Measurements from ENCODE around the gene B3GALT4.

B3GALT4 gene

DNA sequence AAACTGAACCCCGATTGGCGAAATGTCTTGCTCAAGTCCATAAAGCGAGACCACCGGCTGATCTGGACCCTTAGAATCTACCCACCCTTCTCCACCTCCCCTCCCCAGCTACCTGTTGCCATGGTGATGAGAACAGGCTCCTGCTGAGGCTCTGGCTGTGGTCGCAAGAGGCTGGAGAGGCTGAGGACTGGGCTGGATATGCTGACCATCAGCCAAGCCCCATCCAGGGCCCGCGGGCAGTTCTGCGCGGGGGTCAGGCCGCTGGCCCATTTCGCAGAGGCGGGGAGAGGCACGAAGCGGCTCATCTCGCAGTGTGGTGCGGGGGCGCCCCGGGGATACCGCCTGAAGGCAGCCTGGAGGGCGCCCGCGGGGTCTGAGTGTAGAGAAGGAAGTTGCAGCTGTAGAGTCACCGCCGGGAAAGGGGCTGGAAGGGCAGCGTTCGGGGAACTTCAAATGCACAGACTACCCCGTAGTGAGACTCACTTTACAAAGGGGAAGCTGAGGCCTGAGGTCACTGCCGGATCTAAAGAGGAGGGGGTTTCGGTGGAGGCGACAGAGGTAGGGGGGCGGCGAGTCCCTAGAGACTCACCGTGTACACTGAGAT is 36.3 kb downstream of the B3GALT4 start:
- no peak overlapping the region for H2BK120ac ChIP-seq (ENCODE audit: low read depth, low read length)
- no peak overlapping the region for H2AK5ac ChIP-seq (ENCODE audit: low read length)
- H4K5ac ChIP-seq (ENCODE audit: low read length) = no peak overlapping the region
- peak; percentile 75 for DNase-seq
- peak overlapping the region; percentile 91 for H3K56ac ChIP-seq (ENCODE audit: low read length)
- H3K23ac ChIP-seq (ENCODE audit: low read length) = peak overlapping the region; percentile 7
- peak overlapping the region; percentile 63 for H3K4me2 ChIP-seq (ENCODE audit: low read length)
- H3K9ac ChIP-seq (ENCODE audit: low read length) = peak overlapping the region; percentile 62
- H3K79me1 ChIP-seq (ENCODE audit: low read length) = no peaks in the 10 kb centered on the region
- whole genome bisulfite sequencing (ENCODE audit: extremely low coverage, insufficient coverage, low lambda C conversion rate) = no CpG with 5 or more reads among the region's 33 CpGs
- H3K27ac ChIP-seq (ENCODE audit: low read depth, low read length) = no peak overlapping the region
- no peaks in the 10 kb centered on the region for H3K79me2 ChIP-seq (ENCODE audit: control insufficient read depth, insufficient read depth, low read length)
- no peak overlapping the region for H3K4ac ChIP-seq (ENCODE audit: low read depth, low read length)
- H3K4me3 ChIP-seq (ENCODE audit: low read length) = peak overlapping the region; percentile 35
- H4K8ac ChIP-seq (ENCODE audit: low read depth, low read length) = no peak overlapping the region
- peak overlapping the region; percentile 1 for H3K18ac ChIP-seq (ENCODE audit: low read length)
- peaks cover 2% of the 10 kb centered on the region for H3K4me1 ChIP-seq (ENCODE audit: control insufficient read depth, low read depth, low read length)
- H2BK5ac ChIP-seq (ENCODE audit: low read length) = no peak overlapping the region
- H2BK15ac ChIP-seq (replicated peaks; ENCODE audit: low read depth) = no peak overlapping the region
- no peaks in the 10 kb centered on the region for H3K36me3 ChIP-seq (ENCODE audit: control insufficient read depth, insufficient read depth, low read length)
- no peaks in the 10 kb centered on the region for H3K27me3 ChIP-seq (ENCODE audit: insufficient read depth, low read length, poor library complexity)

DNA sequence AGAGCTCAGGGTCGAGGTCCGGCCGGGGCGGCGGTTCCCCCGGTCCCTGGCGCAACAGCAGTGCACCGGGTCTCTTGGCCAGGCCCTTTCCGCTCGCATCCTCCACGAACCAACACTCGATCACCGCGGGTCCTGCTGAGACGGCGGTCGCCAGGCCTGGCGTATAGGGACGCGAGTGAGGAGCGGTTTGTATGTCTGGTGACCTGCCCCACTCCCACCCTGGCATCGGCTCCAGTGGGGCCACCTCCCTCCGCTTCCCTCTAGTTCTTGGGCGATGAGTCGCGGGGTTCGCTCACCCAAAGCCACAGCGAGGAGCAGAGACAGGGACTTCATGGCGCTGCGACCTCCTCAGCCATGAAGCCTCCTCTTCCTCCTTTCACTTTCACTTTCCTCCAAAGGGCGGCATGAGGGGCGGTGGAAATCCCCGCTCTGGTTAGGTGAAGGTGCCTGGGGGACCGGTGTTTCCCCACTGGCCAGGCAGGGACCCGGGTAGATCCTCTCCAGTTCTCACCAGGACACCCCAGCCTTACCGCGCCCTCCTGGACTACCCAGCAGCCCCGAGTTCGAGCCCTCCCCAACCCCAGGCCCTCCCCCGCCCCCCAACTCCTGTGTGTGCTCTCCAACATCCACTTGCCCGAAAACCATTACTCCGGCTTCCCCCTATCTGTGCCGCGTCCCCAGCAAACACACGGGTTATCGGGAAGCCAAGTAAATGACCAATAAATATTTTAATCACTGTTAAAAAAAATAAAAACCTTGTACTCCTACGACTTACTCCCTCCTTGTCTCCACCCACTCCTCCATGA is 37.0 kb downstream of the B3GALT4 start, which contains the start of gene TAPBP:
Gene TAPBP (minus strand): TSS at position 370 of the 806 bp plus-strand sequence. CDS start 37 bp downstream, at position 333.
- no peaks in the 10 kb centered on the region for H3K79me2 ChIP-seq (ENCODE audit: control insufficient read depth, insufficient read depth, low read length)
- no peak within 1 kb of the TSS for H2AK5ac ChIP-seq (ENCODE audit: low read length)
- H3K4ac ChIP-seq (ENCODE audit: low read depth, low read length) = no peak within 1 kb of the TSS
- H3K79me1 ChIP-seq (ENCODE audit: low read length) = no peaks in the 10 kb centered on the region
- H3K18ac ChIP-seq (ENCODE audit: low read length) = peak within 1 kb of the TSS; percentile 1
- H3K36me3 ChIP-seq (ENCODE audit: control insufficient read depth, insufficient read depth, low read length) = no peaks in the 10 kb centered on the region
- H3K27me3 ChIP-seq (ENCODE audit: insufficient read depth, low read length, poor library complexity) = no peaks in the 10 kb centered on the region
- H3K56ac ChIP-seq (ENCODE audit: low read length) = peak within 1 kb of the TSS; percentile 91
- H3K4me1 ChIP-seq (ENCODE audit: control insufficient read depth, low read depth, low read length) = peaks cover 2% of the 10 kb centered on the region
- WGBS (ENCODE audit: extremely low coverage, insufficient coverage, low lambda C conversion rate) = no CpG with 5 or more reads among the region's 47 CpGs
- H4K5ac ChIP-seq (ENCODE audit: low read length) = no peak within 1 kb of the TSS
- peak within 1 kb of the TSS; percentile 7 for H3K23ac ChIP-seq (ENCODE audit: low read length)
- H3K4me3 ChIP-seq (ENCODE audit: low read length) = peak within 1 kb of the TSS; percentile 35
- H3K4me2 ChIP-seq (ENCODE audit: low read length) = peak within 1 kb of the TSS; percentile 63
- no peak within 1 kb of the TSS for H3K27ac ChIP-seq (ENCODE audit: low read depth, low read length)
- H3K9ac ChIP-seq (ENCODE audit: low read length) = peak within 1 kb of the TSS; percentile 62
- DNase-seq = peak; percentile 55
- no peak within 1 kb of the TSS for H2BK5ac ChIP-seq (ENCODE audit: low read length)
- H4K8ac ChIP-seq (ENCODE audit: low read depth, low read length) = no peak within 1 kb of the TSS
- H2BK15ac ChIP-seq (replicated peaks; ENCODE audit: low read depth) = no peak within 1 kb of the TSS
- no peak within 1 kb of the TSS for H2BK120ac ChIP-seq (ENCODE audit: low read depth, low read length)

DNA sequence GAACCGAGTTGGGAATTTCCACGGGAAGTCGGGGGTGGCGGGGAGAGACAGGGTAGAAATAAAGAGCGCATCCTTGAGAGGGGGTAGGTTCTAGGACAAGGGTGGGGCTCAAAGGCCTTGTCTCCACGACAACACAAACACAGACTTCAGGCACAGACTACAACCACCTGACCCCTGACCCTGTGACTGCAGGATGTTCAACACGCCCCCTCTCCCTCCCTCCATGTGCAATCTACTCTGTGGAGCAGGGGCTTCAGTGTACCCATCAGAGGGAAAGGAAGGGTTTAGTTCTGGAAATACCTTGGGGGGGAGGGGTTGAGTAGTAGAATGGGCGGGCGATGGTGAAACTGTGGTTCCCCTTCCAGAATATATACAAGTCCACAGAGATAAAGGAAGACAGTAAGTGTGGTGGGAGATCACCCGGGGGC is 37.6 kb downstream of the B3GALT4 start:
- H3K27ac ChIP-seq (ENCODE audit: low read depth, low read length) = no peak overlapping the region
- no peak overlapping the region for H2BK15ac ChIP-seq (replicated peaks; ENCODE audit: low read depth)
- H3K79me1 ChIP-seq (ENCODE audit: low read length) = peaks cover 4% of the 10 kb centered on the region
- no peak overlapping the region for H3K4me3 ChIP-seq (ENCODE audit: low read length)
- H3K36me3 ChIP-seq (ENCODE audit: control insufficient read depth, insufficient read depth, low read length) = peaks cover 2% of the 10 kb centered on the region
- no peak overlapping the region for H2BK120ac ChIP-seq (ENCODE audit: low read depth, low read length)
- H2AK5ac ChIP-seq (ENCODE audit: low read length) = no peak overlapping the region
- no peaks in the 10 kb centered on the region for H3K27me3 ChIP-seq (ENCODE audit: insufficient read depth, low read length, poor library complexity)
- H3K4ac ChIP-seq (ENCODE audit: low read depth, low read length) = no peak overlapping the region
- no peak overlapping the region for H4K8ac ChIP-seq (ENCODE audit: low read depth, low read length)
- H2BK5ac ChIP-seq (ENCODE audit: low read length) = no peak overlapping the region
- H4K5ac ChIP-seq (ENCODE audit: low read length) = no peak overlapping the region
- H3K23ac ChIP-seq (ENCODE audit: low read length) = no peak overlapping the region
- peak; percentile 93 for DNase-seq
- peaks cover under 1% of the 10 kb centered on the region for H3K79me2 ChIP-seq (ENCODE audit: control insufficient read depth, insufficient read depth, low read length)
- peak overlapping the region; percentile 3 for H3K56ac ChIP-seq (ENCODE audit: low read length)
- H3K4me2 ChIP-seq (ENCODE audit: low read length) = peak overlapping the region; percentile 35
- peaks cover 2% of the 10 kb centered on the region for H3K4me1 ChIP-seq (ENCODE audit: control insufficient read depth, low read depth, low read length)
- H3K9ac ChIP-seq (ENCODE audit: low read length) = peak overlapping the region; percentile 24
- no CpG with 5 or more reads among the region's 10 CpGs for WGBS (ENCODE audit: extremely low coverage, insufficient coverage, low lambda C conversion rate)
- H3K18ac ChIP-seq (ENCODE audit: low read length) = no peak overlapping the region

DNA sequence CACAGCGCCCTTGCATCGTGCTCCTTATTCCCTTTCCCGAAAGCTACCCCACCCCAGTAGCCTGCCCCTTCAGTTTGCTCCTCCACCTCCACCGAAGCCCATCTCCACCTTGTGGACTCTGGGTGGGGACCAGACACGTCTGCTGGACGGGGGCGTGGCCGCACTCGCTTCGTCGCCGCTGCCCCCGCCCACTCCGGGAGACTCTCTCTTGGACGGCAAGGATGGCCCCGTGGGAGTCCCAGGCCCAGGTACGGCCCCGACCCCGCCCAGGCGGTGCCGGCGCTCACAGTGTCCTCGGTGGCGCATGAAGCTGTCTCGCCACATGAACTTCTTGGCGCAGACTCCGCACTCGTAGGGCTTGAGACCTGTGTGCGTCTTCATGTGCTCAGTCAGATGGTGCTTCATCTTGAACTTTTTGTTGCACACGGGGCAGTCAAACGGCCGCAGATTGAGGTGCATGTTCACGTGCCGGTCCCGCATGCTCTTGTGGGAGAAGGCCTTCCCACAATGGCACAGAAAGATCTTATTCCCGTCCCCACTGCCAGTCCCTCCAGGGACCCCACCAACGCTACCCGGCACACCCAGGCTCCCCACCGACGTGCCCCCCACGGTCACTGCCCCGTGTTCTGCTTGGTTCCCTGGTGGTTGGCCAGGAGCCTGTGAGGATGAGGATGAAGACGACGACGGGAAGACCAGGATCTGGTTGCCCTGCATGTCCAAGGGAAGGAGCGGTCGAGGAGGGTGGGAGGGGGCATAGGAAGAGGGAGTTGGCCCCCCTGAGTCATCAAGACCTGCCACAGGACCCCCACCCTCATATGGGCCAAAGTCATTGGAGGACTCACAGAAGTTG is 38.2 kb downstream of the B3GALT4 start:
- H3K27ac ChIP-seq (ENCODE audit: low read depth, low read length) = no peak overlapping the region

DNA sequence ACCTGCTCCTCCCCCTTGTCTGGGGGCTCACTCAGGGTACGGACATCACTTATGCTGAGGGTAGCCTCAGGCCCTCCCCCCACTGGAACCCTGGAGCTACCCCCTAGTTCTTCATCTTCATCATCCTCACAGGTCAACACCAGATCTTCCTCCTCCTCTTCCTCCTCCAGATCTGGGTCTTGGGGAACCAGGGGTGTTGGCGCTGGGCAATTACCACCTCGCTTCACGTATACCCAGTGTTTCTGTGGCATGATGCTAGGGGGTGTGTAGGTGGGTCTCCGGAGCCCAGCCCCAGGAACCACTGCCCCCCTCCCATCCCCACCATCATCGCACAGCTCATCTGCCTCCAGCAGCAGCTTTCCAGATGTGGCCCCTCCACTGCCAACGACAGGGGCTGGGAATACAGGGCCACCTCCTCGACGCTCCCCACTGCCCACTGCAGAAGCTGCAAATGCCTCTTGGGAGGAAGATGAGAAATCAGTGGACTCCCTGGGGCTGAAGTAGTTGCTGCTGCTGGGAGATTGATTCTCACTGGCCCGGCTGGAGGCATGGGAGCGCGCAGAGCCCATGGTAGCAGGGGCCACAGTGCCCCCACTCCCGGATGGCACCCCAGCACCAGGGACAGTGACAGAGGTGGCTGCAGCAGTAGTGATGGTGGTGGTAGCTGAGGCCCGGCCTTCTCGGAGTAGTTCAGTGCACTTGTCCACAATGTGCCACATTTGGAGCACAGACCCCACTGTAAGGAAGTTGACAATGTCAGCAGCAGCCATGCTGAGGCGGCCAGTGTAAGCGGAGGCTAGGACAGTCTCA is 39.1 kb downstream of the B3GALT4 start:
- Histone ChIP-seq H3K27me3 (ENCODE audit: insufficient read depth, low read length, poor library complexity) (no peaks in the 10 kb centered on the region), H4K8ac (ENCODE audit: low read depth, low read length) (no peak overlapping the region), H3K4ac (ENCODE audit: low read depth, low read length) (no peak overlapping the region), H3K23ac (ENCODE audit: low read length) (no peak overlapping the region), H3K9ac (ENCODE audit: low read length) (no peak overlapping the region), H2BK15ac (replicated peaks; ENCODE audit: low read depth) (no peak overlapping the region), H4K5ac (ENCODE audit: low read length) (no peak overlapping the region), H2BK5ac (ENCODE audit: low read length) (no peak overlapping the region), H3K18ac (ENCODE audit: low read length) (no peak overlapping the region), H3K4me3 (ENCODE audit: low read length) (no peak overlapping the region), H3K36me3 (ENCODE audit: control insufficient read depth, insufficient read depth, low read length) (peaks cover 5% of the 10 kb centered on the region), H3K27ac (ENCODE audit: low read depth, low read length) (no peak overlapping the region), H2AK5ac (ENCODE audit: low read length) (no peak overlapping the region), H3K56ac (ENCODE audit: low read length) (no peak overlapping the region), H3K79me2 (ENCODE audit: control insufficient read depth, insufficient read depth, low read length) (peaks cover 11% of the 10 kb centered on the region), H3K4me2 (ENCODE audit: low read length) (no peak overlapping the region), H3K79me1 (ENCODE audit: low read length) (peaks cover 7% of the 10 kb centered on the region), H2BK120ac (ENCODE audit: low read depth, low read length) (no peak overlapping the region), H3K4me1 (ENCODE audit: control insufficient read depth, low read depth, low read length) (peaks cover 2% of the 10 kb centered on the region)
- DNase-seq = no peak
- no CpG with 5 or more reads among the region's 17 CpGs for WGBS (ENCODE audit: extremely low coverage, insufficient coverage, low lambda C conversion rate)

More for the DNA sequence above, 38.2 kb downstream of the B3GALT4 start:
- Histone ChIP-seq H3K79me2 (ENCODE audit: control insufficient read depth, insufficient read depth, low read length) (peaks cover 6% of the 10 kb centered on the region), H4K8ac (ENCODE audit: low read depth, low read length) (no peak overlapping the region), H3K23ac (ENCODE audit: low read length) (peak overlapping the region; percentile 15), H3K4me2 (ENCODE audit: low read length) (peak overlapping the region; percentile 35), H2AK5ac (ENCODE audit: low read length) (no peak overlapping the region), H2BK120ac (ENCODE audit: low read depth, low read length) (no peak overlapping the region), H3K18ac (ENCODE audit: low read length) (no peak overlapping the region), H2BK15ac (replicated peaks; ENCODE audit: low read depth) (no peak overlapping the region), H3K9ac (ENCODE audit: low read length) (peak overlapping the region; percentile 51), H3K4me3 (ENCODE audit: low read length) (no peak overlapping the region), H3K27me3 (ENCODE audit: insufficient read depth, low read length, poor library complexity) (no peaks in the 10 kb centered on the region), H3K36me3 (ENCODE audit: control insufficient read depth, insufficient read depth, low read length) (peaks cover 5% of the 10 kb centered on the region), H3K4me1 (ENCODE audit: control insufficient read depth, low read depth, low read length) (peaks cover 2% of the 10 kb centered on the region), H3K4ac (ENCODE audit: low read depth, low read length) (no peak overlapping the region), H3K79me1 (ENCODE audit: low read length) (peaks cover 6% of the 10 kb centered on the region), H2BK5ac (ENCODE audit: low read length) (no peak overlapping the region), H4K5ac (ENCODE audit: low read length) (no peak overlapping the region), H3K56ac (ENCODE audit: low read length) (peak overlapping the region; percentile 79)
- no CpG with 5 or more reads among the region's 47 CpGs for WGBS (ENCODE audit: extremely low coverage, insufficient coverage, low lambda C conversion rate)
- peak; percentile 57 for DNase-seq

All from mesendoderm (in vitro differentiated cells).